H1 (cell line): ENCODE measurements around the gene OSMR. TPM values are rescaled to one million over a fixed set of nuclear protein-coding genes. Genes with fewer than 3 reads are reported as not detected.

Experiments used
- CTCF ChIA-PET: fragments of 300-600 bp; sonication (Branson Sonifier 250); formaldehyde crosslinking; loops from one replicate; lab custom pipeline; 2021; ENCODE audit not compliant: partially characterized antibody; lab: Charles Lee
- POLR2A ChIA-PET: fragments of 300-600 bp; sonication (Branson Sonifier 250); formaldehyde crosslinking; loops from one replicate; lab custom pipeline; 2021; ENCODE audit warnings: inconsistent platforms; ENCODE audit not compliant: partially characterized antibody; lab: Charles Lee
- DNase-seq, 2 experiments: peaks; one replicate each; pipeline versions ENCODE4 v3.0.0 to v3.0.0-alpha.2; 2010 to 2022; ENCODE audit warnings: low spot score in 2 of 2, low read depth in 1 of 2, mixed read lengths in 1 of 2
- FAIRE-seq: peaks from 2 replicates; lab custom pipeline; 2011; peaks lifted over from hg19 to GRCh38; lab: Jason Lieb, UNC
- H2AFZ ChIP-seq: 2 replicates; pipeline ENCODE4 v1.8.1; 2012; ENCODE audit warnings: low read length, inconsistent platforms
- H2AK5ac ChIP-seq: 2 replicates; pipeline ENCODE4 v1.6.1; 2013; ENCODE audit warnings: low read depth, low read length
- H2BK120ac ChIP-seq: replicated peaks from 2 replicates; pipeline ENCODE3; 2013; ENCODE audit warnings: low read depth, low read length, inconsistent platforms
- H2BK12ac ChIP-seq: 2 replicates; pipeline ENCODE4 v1.6.1; 2013; ENCODE audit warnings: low read depth, low read length
- H2BK15ac ChIP-seq: 2 replicates; pipeline ENCODE4 v1.6.1; 2013; ENCODE audit warnings: low read length
- H2BK20ac ChIP-seq: 2 replicates; pipeline ENCODE4 v1.6.1; 2013; ENCODE audit warnings: low read length
- H2BK5ac ChIP-seq: 2 replicates; pipeline ENCODE4 v1.6.1; 2013; ENCODE audit warnings: low read depth, low read length
- H3K14ac ChIP-seq: 2 replicates; pipeline ENCODE4 v1.6.1; 2013; ENCODE audit warnings: inconsistent platforms; ENCODE audit not compliant: insufficient read length
- H3K18ac ChIP-seq: 2 replicates; pipeline ENCODE4 v1.6.1; 2013; ENCODE audit warnings: low read length; ENCODE audit errors: extremely low read depth
- H3K23ac ChIP-seq: 2 replicates; pipeline ENCODE4 v1.6.1; 2013; ENCODE audit warnings: inconsistent platforms; ENCODE audit not compliant: insufficient read length
- H3K23me2 ChIP-seq: 2 replicates; pipeline ENCODE4 v1.6.1; 2013; ENCODE audit warnings: low read depth, low read length
- H3K27ac ChIP-seq: 2 replicates; pipeline ENCODE4 v1.6.1; 2011; ENCODE audit warnings: low read depth, low read length, inconsistent platforms
- H3K27me3 ChIP-seq, 4 experiments: replicated peaks in 1 of 4; 1 replicate in 1 of 4; 2 replicates in 3 of 4; pipeline versions ENCODE4 v1.6.1 to v1.8.1; 2011 to 2013; ENCODE audit warnings: low read length in 3 of 4, mild to moderate bottlenecking in 3 of 4, inconsistent platforms in 2 of 4, mixed read lengths in 2 of 4, moderate library complexity in 1 of 4; ENCODE audit not compliant: control insufficient read depth in 3 of 4, insufficient read depth in 3 of 4; ENCODE audit errors: extremely low read depth in 1 of 4
- H3K36me3 ChIP-seq, 4 experiments: 2 replicates each; pipeline versions ENCODE4 v1.6.1 to v1.8.1; 2011 to 2013; ENCODE audit warnings: mild to moderate bottlenecking in 4 of 4, low read length in 3 of 4, moderate library complexity in 2 of 4, control low read depth in 1 of 4, inconsistent platforms in 1 of 4; ENCODE audit not compliant: insufficient read depth in 4 of 4, control insufficient read depth in 2 of 4
- H3K4ac ChIP-seq: replicated peaks from 2 replicates; pipeline ENCODE3; 2013; ENCODE audit warnings: low read length, low read depth, mixed read lengths, inconsistent platforms; ENCODE audit not compliant: insufficient read length
- H3K4me1 ChIP-seq, 4 experiments: replicated peaks in 1 of 4; 1 replicate in 1 of 4; 2 replicates in 3 of 4; pipeline versions ENCODE4 v1.6.1 to v1.8.1; 2011 to 2013; ENCODE audit warnings: low read length in 3 of 4, inconsistent platforms in 2 of 4, mixed read lengths in 1 of 4; ENCODE audit not compliant: insufficient read depth in 4 of 4, control insufficient read depth in 3 of 4
- H3K4me2 ChIP-seq, 2 experiments: 2 replicates each; pipeline versions ENCODE4 v1.6.1 to v1.8.1; 2011 to 2013; ENCODE audit warnings: low read depth in 2 of 2, low read length in 2 of 2, control low read depth in 1 of 2, inconsistent platforms in 1 of 2, mild to moderate bottlenecking in 1 of 2; ENCODE audit not compliant: insufficient read depth in 1 of 2
- H3K4me3 ChIP-seq, 4 experiments: fragments of 200-600, 300-600 bp in 1 of 4; sonication (generic), shearing (Covaris generic), sonication (Bioruptor Twin) in 1 of 4; 2 replicates each; pipeline versions ENCODE4 v1.5.1 to v1.8.1; 2011 to 2016; ENCODE audit warnings: low read length in 4 of 4, low read depth in 3 of 4, control low read depth in 2 of 4, inconsistent platforms in 2 of 4, mild to moderate bottlenecking in 2 of 4, mixed read lengths in 1 of 4, moderate library complexity in 1 of 4; ENCODE audit not compliant: insufficient read depth in 2 of 4; ENCODE audit errors: extremely low read depth in 1 of 4
- H3K56ac ChIP-seq: replicated peaks from 2 replicates; pipeline ENCODE3; 2013; ENCODE audit warnings: low read depth, mild to moderate bottlenecking, mixed read lengths, low read length, inconsistent platforms; ENCODE audit not compliant: insufficient read length
- H3K79me1 ChIP-seq: 2 replicates; pipeline ENCODE4 v1.6.1; 2013; ENCODE audit warnings: low read depth, low read length, control low read depth
- H3K79me2 ChIP-seq, 2 experiments: 2 replicates each; pipeline versions ENCODE4 v1.6.1 to v1.8.1; 2012 to 2013; ENCODE audit warnings: low read length in 2 of 2, mild to moderate bottlenecking in 2 of 2, inconsistent platforms in 1 of 2; ENCODE audit not compliant: insufficient read depth in 2 of 2, control insufficient read depth in 1 of 2
- H3K9ac ChIP-seq, 4 experiments: replicated peaks in 1 of 4; 1 replicate in 1 of 4; 2 replicates in 3 of 4; pipeline versions ENCODE4 v1.6.1 to v1.8.1; 2011 to 2013; ENCODE audit warnings: low read depth in 3 of 4, low read length in 3 of 4, control low read depth in 2 of 4, mild to moderate bottlenecking in 2 of 4, moderate library complexity in 2 of 4, inconsistent platforms in 1 of 4; ENCODE audit errors: extremely low read depth in 1 of 4
- H3K9me3 ChIP-seq, 2 experiments: 2 replicates each; pipeline versions ENCODE4 v1.6.1 to v1.8.1; 2012 to 2013; ENCODE audit warnings: mild to moderate bottlenecking in 2 of 2, moderate library complexity in 2 of 2, control low read depth in 1 of 2, inconsistent platforms in 1 of 2, low read depth in 1 of 2, low read length in 1 of 2, mixed read lengths in 1 of 2; ENCODE audit not compliant: insufficient read depth in 2 of 2
- H4K20me1 ChIP-seq, 2 experiments: replicated peaks in 1 of 2; 2 replicates each; pipeline versions ENCODE3 to v1.8.1; 2011 to 2013; ENCODE audit warnings: inconsistent platforms in 2 of 2, low read length in 2 of 2, mild to moderate bottlenecking in 1 of 2; ENCODE audit not compliant: insufficient read depth in 2 of 2, control insufficient read depth in 1 of 2
- H4K5ac ChIP-seq: 2 replicates; pipeline ENCODE4 v1.6.1; 2013; ENCODE audit warnings: low read length, low read depth, mixed read lengths, inconsistent platforms; ENCODE audit not compliant: insufficient read length
- H4K8ac ChIP-seq: 2 replicates; pipeline ENCODE4 v1.8.0; 2013; ENCODE audit warnings: mild to moderate bottlenecking, moderate library complexity, low read length, inconsistent platforms; ENCODE audit not compliant: insufficient read depth; ENCODE audit errors: extremely low read depth
- H4K91ac ChIP-seq: replicated peaks from 2 replicates; pipeline ENCODE3; 2013; ENCODE audit warnings: low read length, mixed read lengths, inconsistent platforms; ENCODE audit not compliant: insufficient read length
- CBX5 ChIP-seq: fragments of 300-800, 300-1000 bp; sonication (generic); IDR thresholded peaks from 2 replicates; pipeline ENCODE4 v1.7.1; 2016; ENCODE audit warnings: antibody characterized with exemption, low read length, low read depth
- CHD2 ChIP-seq: IDR thresholded peaks from 2 replicates; pipeline ENCODE4 v1.6.1; 2012; ENCODE audit warnings: low read length, improper control_type of control experiment
- JUND ChIP-seq: IDR thresholded peaks from 2 replicates; pipeline ENCODE4 v1.6.1; 2011; ENCODE audit warnings: mild to moderate bottlenecking, improper control_type of control experiment, low read length
- KDM1A ChIP-seq: fragments of 200-600, 300-600 bp; sonication (generic); IDR thresholded peaks from 2 replicates; pipeline ENCODE4 v1.7.1; 2016; ENCODE audit warnings: mild to moderate bottlenecking, low read length, borderline replicate concordance
- NRF1 ChIP-seq: IDR thresholded peaks from 2 replicates; pipeline ENCODE4 v1.6.1; 2011; ENCODE audit warnings: mild to moderate bottlenecking, low read depth, low read length, improper control_type of control experiment
- POLR2A ChIP-seq, 2 experiments: IDR thresholded peaks; 1 replicate in 1 of 2; 2 replicates in 1 of 2; pipeline ENCODE4 v1.6.1; 2011; ENCODE audit warnings: low read depth in 2 of 2, low read length in 2 of 2, mild to moderate bottlenecking in 2 of 2; ENCODE audit errors: control extremely low read depth in 1 of 2
- POU5F1 ChIP-seq: IDR thresholded peaks from 2 replicates; pipeline ENCODE4 v1.6.1; 2011; ENCODE audit warnings: low read depth, mild to moderate bottlenecking, low read length, moderate library complexity
- SUZ12 ChIP-seq: fragments of 200-600 bp; sonication (generic); IDR thresholded peaks from 2 replicates; pipeline ENCODE4 v1.6.1; 2012; ENCODE audit warnings: mild to moderate bottlenecking, inconsistent platforms, low read length, moderate library complexity, mixed read lengths
- TAF7 ChIP-seq: optimal IDR thresholded peaks from 2 replicates; pipeline ENCODE3; 2011; ENCODE audit warnings: low read depth, mild to moderate bottlenecking, inconsistent platforms, low read length, moderate library complexity, borderline replicate concordance
- WGBS, 2 experiments: shearing (Covaris generic) in 1 of 2; methylation state at CpG; one replicate each; pipeline versions ENCODE4 v1.1.6 to v1.1.7; 2013 to 2015; ENCODE audit warnings: low lambda C conversion rate in 2 of 2, mixed read lengths in 2 of 2, inconsistent platforms in 1 of 2, low coverage in 1 of 2, missing lambda C conversion rate in 1 of 2; ENCODE audit not compliant: insufficient replicate concordance in 2 of 2, insufficient coverage in 1 of 2, insufficient read length in 1 of 2; ENCODE audit errors: extremely low coverage in 1 of 2, missing lambda C conversion rate in 1 of 2; 5-methylcytosine and 5-hydroxymethylcytosine counted together
- polyA plus RNA-seq, 7 experiments: library from polyadenylated mRNA; depleted of rRNA in 3 of 7; stranded (reverse) in 5 of 7; unstranded in 2 of 7; fragments of >200 nt in 5 of 7; fragments of 200-250 nt in 2 of 7; gene quantifications; 1 replicate in 5 of 7; 2 replicates in 1 of 7; 4 replicates in 1 of 7; pipeline versions ENCODE4 v1.2.1 to v1.2.3, GENCODE V29; 2011 to 2013; ENCODE audit warnings: missing spikeins in 2 of 7, mixed read lengths in 2 of 7
- total RNA-seq: library from RNA; stranded (reverse); fragmentation: NEBNext Ultra II Directional; extraction: Animal tissue kit (Norgen Biotek cat#: 25700); gene quantifications from 2 replicates; pipeline ENCODE4 v1.2.1, GENCODE V29; 2021

OSMR gene
- total and polyA plus RNA-seq, 2 of the 8 experiments (the other 6 are each of a cell fraction or from before 2014, with no cell fraction given) = 2.3 to 2.6 TPM

- Histone ChIP-seq H4K8ac (no peak overlapping the region), H3K4me1 (peaks cover 0 to 4% (median 1%) of the 10 kb centered on the region in 4 experiments; a peak in 2 of 7 replicates), H3K4me3 (no peak overlapping the region), H3K4ac (no peak overlapping the region), H3K18ac (no peak overlapping the region), H2BK5ac (no peak overlapping the region), H3K23me2 (no peaks in the 10 kb centered on the region), H2BK12ac (no peak overlapping the region), H3K79me2 (no peaks in the 10 kb centered on the region), H3K79me1 (no peaks in the 10 kb centered on the region), H4K20me1 (no peaks in the 10 kb centered on the region), H2BK20ac (no peak overlapping the region), H2BK120ac (no peak overlapping the region), H2BK15ac (no peak overlapping the region), H3K9me3 (no peaks in the 10 kb centered on the region), H4K91ac (no peak overlapping the region), H2AK5ac (no peak overlapping the region), H3K36me3 (no peaks in the 10 kb centered on the region), H3K4me2 (no peak overlapping the region), H3K14ac (no peak overlapping the region), H3K23ac (no peak overlapping the region), H3K56ac (no peak overlapping the region), H3K27ac (no peak overlapping the region), H3K9ac (no peak overlapping the region), H3K27me3 (peaks cover 0 to 2% (median 0%) of the 10 kb centered on the region in 4 experiments; a peak in 1 of 7 replicates), H4K5ac (no peak overlapping the region), H2AFZ (no peak overlapping the region)
- no peak for TF ChIP-seq JUND
- TF ChIP-seq SUZ12 = no peak
- no peak for TF ChIP-seq CBX5
- no peak for TF ChIP-seq POU5F1
- no peak for TF ChIP-seq TAF7
- TF ChIP-seq POLR2A (IDR thresholded peaks at IDR 0.05; ENCODE audit: control extremely low read depth in 1 of 2, low read depth in 2 of 2, low read length in 2 of 2) = no peak
- no peak for TF ChIP-seq CHD2
- TF ChIP-seq NRF1 = no peak
- no peak for TF ChIP-seq KDM1A
- CTCF ChIA-PET = no interaction called here
- 92% methylated on average over 1 of the region's 1 CpG; no CpG with 5 or more reads in 1 of the 2 experiments for WGBS, 2 experiments
- FAIRE-seq (no peak), DNase-seq (no peak)
- POLR2A ChIA-PET = no interaction called here
These were observed 43.6 kb downstream of the OSMR start for GRCh38 chr5:38889424-38889823.
